Measurements from ENCODE around the gene ADRA1B. TPM values are rescaled to one million over a fixed set of nuclear protein-coding genes. Genes with fewer than 3 reads are reported as not detected.

ADRA1B gene
- total RNA-seq, 1 donor = 0.63 TPM

- DNase-seq (ENCODE audit: low read depth) = no peak
- TF ChIP-seq, protein P1, sequence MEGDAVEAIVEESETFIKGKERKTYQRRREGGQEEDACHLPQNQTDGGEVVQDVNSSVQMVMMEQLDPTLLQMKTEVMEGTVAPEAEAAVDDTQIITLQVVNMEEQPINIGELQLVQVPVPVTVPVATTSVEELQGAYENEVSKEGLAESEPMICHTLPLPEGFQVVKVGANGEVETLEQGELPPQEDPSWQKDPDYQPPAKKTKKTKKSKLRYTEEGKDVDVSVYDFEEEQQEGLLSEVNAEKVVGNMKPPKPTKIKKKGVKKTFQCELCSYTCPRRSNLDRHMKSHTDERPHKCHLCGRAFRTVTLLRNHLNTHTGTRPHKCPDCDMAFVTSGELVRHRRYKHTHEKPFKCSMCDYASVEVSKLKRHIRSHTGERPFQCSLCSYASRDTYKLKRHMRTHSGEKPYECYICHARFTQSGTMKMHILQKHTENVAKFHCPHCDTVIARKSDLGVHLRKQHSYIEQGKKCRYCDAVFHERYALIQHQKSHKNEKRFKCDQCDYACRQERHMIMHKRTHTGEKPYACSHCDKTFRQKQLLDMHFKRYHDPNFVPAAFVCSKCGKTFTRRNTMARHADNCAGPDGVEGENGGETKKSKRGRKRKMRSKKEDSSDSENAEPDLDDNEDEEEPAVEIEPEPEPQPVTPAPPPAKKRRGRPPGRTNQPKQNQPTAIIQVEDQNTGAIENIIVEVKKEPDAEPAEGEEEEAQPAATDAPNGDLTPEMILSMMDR (IDR thresholded peaks at IDR 0.05; ENCODE audit: insufficient read depth, low read length) = peak; percentile 7
- H3K4me3 ChIP-seq (ENCODE audit: low read depth, low read length) = no peak overlapping the region
Observed at GRCh38 chr5:159951387-159951786, 35.1 kb downstream of the ADRA1B start.

DNA sequence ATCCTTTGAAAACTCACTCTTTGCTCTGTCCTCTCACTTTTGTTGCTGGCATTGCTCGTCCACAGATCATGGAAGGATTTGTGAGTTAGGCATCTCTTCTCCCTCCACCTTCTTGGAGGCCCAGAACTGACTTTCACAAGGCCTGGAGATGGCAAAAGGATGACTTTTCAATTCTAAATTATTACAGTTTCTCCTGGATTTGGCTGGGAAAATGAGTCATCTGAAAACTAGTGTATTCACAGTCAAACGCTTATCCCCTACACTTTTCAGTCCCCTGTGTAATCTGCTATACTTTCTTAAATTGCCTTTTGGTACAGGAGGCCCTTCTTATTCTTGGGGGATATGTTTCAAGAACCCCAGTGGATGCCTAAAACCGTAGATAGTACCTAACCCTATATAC, 35.6 kb downstream of the ADRA1B start:
- DNase-seq (ENCODE audit: low read depth) = no peak
- TF ChIP-seq, protein P1 (IDR thresholded peaks at IDR 0.05; ENCODE audit: insufficient read depth, low read length) = no peak
- H3K4me3 ChIP-seq (ENCODE audit: low read depth, low read length) = no peak overlapping the region

- no peak overlapping the region for H3K4me3 ChIP-seq (ENCODE audit: low read depth, low read length)
- DNase-seq (ENCODE audit: low read depth) = no peak
- TF ChIP-seq, protein P1 (IDR thresholded peaks at IDR 0.05; ENCODE audit: insufficient read depth, low read length) = no peak
Observed at GRCh38 chr5:159953609-159954008, 37.3 kb downstream of the ADRA1B start.

- TF ChIP-seq, protein P1 (IDR thresholded peaks at IDR 0.05; ENCODE audit: insufficient read depth, low read length) = no peak
- H3K4me3 ChIP-seq (ENCODE audit: low read depth, low read length) = no peak overlapping the region
- DNase-seq (ENCODE audit: low read depth) = no peak
Observed at GRCh38 chr5:159955056-159955624, 38.9 kb downstream of the ADRA1B start.

DNA sequence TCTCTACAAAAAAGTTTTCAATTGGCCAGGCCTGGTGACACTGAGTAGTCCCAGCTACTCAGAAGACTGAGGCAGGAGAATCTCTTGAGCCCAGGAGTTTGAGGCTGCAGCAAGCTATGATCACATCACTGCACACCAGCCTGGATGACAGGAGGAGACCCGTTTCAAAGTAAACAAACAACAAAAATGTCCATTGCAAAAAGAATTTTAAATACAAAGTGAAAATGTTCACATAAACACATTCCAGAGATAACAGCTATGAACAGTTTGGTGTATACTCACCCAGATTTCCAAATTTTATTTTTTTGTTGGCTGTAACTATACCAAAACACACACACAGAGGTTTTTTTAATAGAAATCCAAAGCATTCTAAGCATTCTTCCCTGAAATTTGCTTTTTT, 39.8 kb downstream of the ADRA1B start:
- DNase-seq (ENCODE audit: low read depth) = peak; percentile 16

GRCh38 chr5:159961176-159962160, 45.2 kb downstream of the ADRA1B start:
- no peak for DNase-seq (ENCODE audit: low read depth)
- TF ChIP-seq, protein P1 (IDR thresholded peaks at IDR 0.05; ENCODE audit: insufficient read depth, low read length) = no peak
- H3K4me3 ChIP-seq (ENCODE audit: low read depth, low read length) = no peak overlapping the region

More for the DNA sequence above, 39.8 kb downstream of the ADRA1B start:
- no peak overlapping the region for H3K4me3 ChIP-seq (ENCODE audit: low read depth, low read length)
- TF ChIP-seq, protein P1 (IDR thresholded peaks at IDR 0.05; ENCODE audit: insufficient read depth, low read length) = no peak

Data from fibroblast of the aortic adventitia (primary cell).